ENCODE measurements around the gene RASD2. TPM values are rescaled to one million over a fixed set of nuclear protein-coding genes. Genes with fewer than 3 reads are reported as not detected.

The RASD2 gene
- total and polyA plus RNA-seq, 10 donors: 0.04 to 0.44 (median 0.17) TPM; not detected in 3

DNA sequence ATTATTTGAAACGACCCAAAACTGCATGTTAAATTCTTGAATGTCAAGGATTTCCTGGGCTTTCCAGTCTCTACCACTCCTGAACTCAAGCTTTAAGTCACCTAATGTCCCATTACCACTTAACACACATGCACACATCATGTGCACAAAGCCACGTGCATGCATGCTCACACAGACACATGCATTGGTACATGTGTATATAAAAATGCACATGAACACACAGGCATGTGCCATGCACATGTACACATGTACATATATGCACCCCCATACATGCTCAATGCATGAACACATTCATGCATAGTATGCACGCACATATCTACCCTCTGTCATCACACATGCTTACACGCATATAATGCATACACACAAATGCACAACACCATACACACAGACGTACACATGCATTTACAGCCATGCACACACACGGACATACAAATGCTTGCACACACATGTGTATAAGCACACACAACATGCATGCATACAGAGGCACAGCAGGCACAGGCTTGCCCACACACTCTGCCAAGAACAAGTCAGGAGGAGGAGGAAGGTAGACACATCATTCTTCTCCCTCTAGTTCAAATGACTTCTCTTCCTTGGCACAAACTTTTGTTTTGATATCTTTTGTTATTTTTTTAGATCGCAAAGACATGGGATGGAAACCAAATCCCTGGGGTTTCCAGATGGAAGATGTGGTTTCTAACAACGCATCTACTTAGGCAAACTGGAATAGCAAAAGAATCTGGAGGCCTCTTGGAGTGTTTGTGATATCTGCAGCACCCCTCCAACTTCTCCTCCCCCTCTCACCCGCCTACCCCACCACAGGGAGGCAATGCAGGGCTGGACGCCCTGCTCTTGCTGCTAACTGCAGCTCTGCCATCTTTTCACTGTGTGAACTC lies 24.6 kb downstream of the RASD2 start:
- 69 to 86% (median 76%) methylated on average over 10 of the region's 10 CpGs for WGBS, 5 donors
- TF ChIP-seq, protein P1, sequence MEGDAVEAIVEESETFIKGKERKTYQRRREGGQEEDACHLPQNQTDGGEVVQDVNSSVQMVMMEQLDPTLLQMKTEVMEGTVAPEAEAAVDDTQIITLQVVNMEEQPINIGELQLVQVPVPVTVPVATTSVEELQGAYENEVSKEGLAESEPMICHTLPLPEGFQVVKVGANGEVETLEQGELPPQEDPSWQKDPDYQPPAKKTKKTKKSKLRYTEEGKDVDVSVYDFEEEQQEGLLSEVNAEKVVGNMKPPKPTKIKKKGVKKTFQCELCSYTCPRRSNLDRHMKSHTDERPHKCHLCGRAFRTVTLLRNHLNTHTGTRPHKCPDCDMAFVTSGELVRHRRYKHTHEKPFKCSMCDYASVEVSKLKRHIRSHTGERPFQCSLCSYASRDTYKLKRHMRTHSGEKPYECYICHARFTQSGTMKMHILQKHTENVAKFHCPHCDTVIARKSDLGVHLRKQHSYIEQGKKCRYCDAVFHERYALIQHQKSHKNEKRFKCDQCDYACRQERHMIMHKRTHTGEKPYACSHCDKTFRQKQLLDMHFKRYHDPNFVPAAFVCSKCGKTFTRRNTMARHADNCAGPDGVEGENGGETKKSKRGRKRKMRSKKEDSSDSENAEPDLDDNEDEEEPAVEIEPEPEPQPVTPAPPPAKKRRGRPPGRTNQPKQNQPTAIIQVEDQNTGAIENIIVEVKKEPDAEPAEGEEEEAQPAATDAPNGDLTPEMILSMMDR (IDR thresholded peaks at IDR 0.05 in 8 of 11, conservative IDR thresholded peaks at IDR 0.05 in 3 of 11): no peak
- no peak for TF ChIP-seq POLR2A (IDR thresholded peaks at IDR 0.05)
- TF ChIP-seq POLR2AphosphoS5 (IDR thresholded peaks at IDR 0.05): no peak
- H3K4me1 ChIP-seq: peaks cover 0 to 6% (median 0%) of the 10 kb centered on the region in 6 donors
- DNase-seq: no peak
- H3K27ac ChIP-seq: no peak overlapping the region
- no peaks in the 10 kb centered on the region for H3K9me3 ChIP-seq
- no peak overlapping the region for H3K4me3 ChIP-seq
- intact Hi-C loops (cut with DNase I; ENCODE audit: low total_unique reads): no loop called here
- peaks cover 0 to 59% (median 0%) of the 10 kb centered on the region in 7 donors for H3K27me3 ChIP-seq (replicated peaks in 1 of 7)
- H3K36me3 ChIP-seq: no peaks in the 10 kb centered on the region

DNA sequence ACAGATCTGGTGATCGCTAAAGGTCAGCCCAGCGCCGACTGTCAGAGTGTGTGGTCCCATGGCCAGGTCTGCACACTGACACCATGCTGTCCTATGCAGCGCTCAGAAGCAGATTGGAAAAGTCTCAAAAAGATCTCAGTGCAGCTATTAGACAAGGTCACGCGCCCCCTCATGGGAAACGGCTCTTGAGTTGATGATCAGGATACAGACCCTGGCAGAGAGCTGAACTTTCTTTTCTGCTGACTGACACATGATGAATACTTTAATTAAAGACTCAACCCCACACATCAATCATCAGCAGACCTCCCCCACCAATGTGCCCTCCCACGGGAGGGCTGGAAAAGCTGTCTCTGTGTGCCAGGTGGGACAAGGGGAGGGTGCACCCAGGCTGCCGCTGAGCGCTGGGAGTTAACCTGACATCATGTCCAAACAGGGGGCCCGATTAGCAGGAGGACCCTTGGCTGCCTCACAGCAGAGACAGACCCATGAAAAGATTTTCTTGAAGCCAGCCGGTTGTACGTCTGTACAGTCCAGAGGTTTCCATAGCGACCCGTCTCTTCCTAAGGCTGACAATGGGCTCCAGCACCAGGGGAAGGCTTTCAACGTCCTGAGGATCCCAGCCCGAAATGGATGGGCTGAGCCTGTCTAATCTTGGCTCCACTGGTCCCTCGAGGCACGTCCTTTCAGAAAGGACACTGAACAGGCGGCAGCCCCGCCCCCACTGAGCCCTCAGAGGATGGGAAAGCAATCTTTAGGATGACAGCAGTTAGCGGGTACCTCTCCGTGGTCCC lies 26.9 kb downstream of the RASD2 start:
- H3K27me3 ChIP-seq (replicated peaks in 1 of 7): peaks cover 0 to 38% (median 0%) of the 10 kb centered on the region in 7 donors
- peaks cover 0 to 6% (median 0%) of the 10 kb centered on the region in 6 donors for H3K4me1 ChIP-seq
- intact Hi-C loops (cut with DNase I; ENCODE audit: low total_unique reads): no loop called here
- no peak for TF ChIP-seq POLR2AphosphoS5 (IDR thresholded peaks at IDR 0.05)
- no peak overlapping the region for H3K27ac ChIP-seq
- no peaks in the 10 kb centered on the region for H3K36me3 ChIP-seq
- WGBS, 5 donors: 60 to 79% (median 67%) methylated on average over 23 of the region's 23 CpGs
- H3K4me3 ChIP-seq: no peak overlapping the region
- DNase-seq: no peak
- H3K9me3 ChIP-seq: no peaks in the 10 kb centered on the region

DNA sequence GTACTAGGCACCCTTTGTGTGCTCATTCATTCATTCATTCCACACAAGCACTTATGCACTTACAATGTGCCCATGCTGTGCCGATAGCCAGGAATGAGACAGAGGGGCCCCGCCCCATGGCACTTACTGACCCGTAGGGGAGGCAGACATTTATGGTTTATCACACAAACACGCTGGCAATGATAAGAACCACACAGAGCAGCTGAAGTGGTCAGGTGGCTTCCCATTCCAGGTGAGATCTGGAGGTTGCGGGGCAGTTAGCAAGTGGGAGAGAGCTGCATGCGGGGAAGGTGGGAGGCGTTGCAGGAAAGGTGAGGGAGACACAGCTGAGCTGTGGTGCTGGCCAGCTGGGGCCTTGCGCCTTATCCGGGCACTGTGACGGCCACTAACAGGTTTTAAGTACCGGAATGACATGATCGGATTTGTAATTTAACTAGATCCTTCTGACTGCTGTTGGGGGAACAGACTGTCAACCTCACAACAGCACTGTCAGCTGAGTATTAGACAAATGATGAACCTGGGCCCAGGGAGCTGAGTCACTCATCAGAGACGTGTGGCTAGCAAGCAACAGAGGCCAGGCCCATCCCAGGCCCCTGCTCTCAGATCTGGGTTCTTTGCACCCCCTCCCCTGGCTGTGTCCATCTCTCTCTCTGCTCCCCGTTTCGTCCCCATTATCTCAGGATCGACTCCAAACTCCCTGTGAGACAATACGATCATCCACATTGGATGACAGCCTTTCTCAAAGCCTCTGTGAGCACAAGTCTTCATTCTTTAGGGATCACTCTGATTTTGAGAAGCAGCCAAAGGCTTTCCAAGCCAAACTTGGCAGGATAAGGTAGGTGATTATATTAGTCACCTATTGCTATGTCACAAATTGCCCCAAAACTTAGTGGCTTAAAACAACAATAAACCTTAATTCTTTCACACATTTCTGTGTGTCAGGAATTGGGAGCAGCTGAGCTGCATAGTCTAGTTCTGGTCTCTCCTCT lies 28.4 kb downstream of the RASD2 start:
- peaks cover 0 to 34% (median 0%) of the 10 kb centered on the region in 7 donors for H3K27me3 ChIP-seq (replicated peaks in 1 of 7)
- H3K36me3 ChIP-seq: no peaks in the 10 kb centered on the region
- 78 to 91% (median 88%) methylated on average over 17 of the region's 17 CpGs for WGBS, 5 donors
- H3K27ac ChIP-seq: no peak overlapping the region
- TF ChIP-seq POLR2AphosphoS5 (IDR thresholded peaks at IDR 0.05) (no peak), POLR2A (IDR thresholded peaks at IDR 0.05) (no peak)
- TF ChIP-seq, protein P1 (IDR thresholded peaks at IDR 0.05 in 8 of 11, conservative IDR thresholded peaks at IDR 0.05 in 3 of 11): no peak
- H3K4me1 ChIP-seq: peaks cover 0 to 6% (median 0%) of the 10 kb centered on the region in 6 donors
- H3K9me3 ChIP-seq: no peaks in the 10 kb centered on the region
- DNase-seq: no peak
- intact Hi-C loops (cut with DNase I; ENCODE audit: low total_unique reads): no loop called here
- no peak overlapping the region for H3K4me3 ChIP-seq

DNA sequence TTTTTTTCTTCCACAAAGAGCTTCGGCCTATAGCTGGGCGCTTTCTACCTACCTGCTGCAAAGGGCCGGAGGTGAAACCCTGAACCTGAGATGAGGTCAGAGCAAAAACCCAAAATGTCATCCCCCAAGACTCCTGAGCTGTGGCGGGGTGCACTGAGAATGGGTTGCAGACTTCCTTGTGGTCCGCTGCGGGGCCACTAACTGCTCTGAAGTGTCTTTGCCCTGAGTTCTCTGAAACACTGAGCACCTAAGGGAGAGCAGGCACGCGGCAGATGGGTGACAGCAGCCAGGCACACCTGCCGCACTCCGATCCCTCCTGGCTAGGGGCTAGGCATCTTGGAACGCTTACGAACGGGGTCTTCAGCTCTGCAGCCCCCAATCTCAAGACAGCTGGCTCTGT lies 29.3 kb downstream of the RASD2 start:
- DNase-seq: no peak
- TF ChIP-seq POLR2A (IDR thresholded peaks at IDR 0.05) (no peak), POLR2AphosphoS5 (IDR thresholded peaks at IDR 0.05) (no peak)
- TF ChIP-seq, protein P1 (IDR thresholded peaks at IDR 0.05 in 8 of 11, conservative IDR thresholded peaks at IDR 0.05 in 3 of 11): no peak
- intact Hi-C loops (cut with DNase I; ENCODE audit: low total_unique reads): no loop called here
- H3K4me3 ChIP-seq: no peak overlapping the region
- H3K27ac ChIP-seq: no peak overlapping the region
- H3K4me1 ChIP-seq: peaks cover 0 to 6% (median 0%) of the 10 kb centered on the region in 6 donors
- no peaks in the 10 kb centered on the region for H3K36me3 ChIP-seq
- H3K27me3 ChIP-seq (replicated peaks in 1 of 7): peaks cover 0 to 34% (median 0%) of the 10 kb centered on the region in 7 donors
- no peaks in the 10 kb centered on the region for H3K9me3 ChIP-seq
- WGBS, 5 donors: 90 to 94% (median 92%) methylated on average over 6 to 13 of the region's 13 CpGs
